ENCODE data around the gene OR10R2. TPM values are rescaled to one million over a fixed set of nuclear protein-coding genes. Genes with fewer than 3 reads are reported as not detected.
A peak's percentile ranks its signal among the peaks of the same experiment; 100 is the strongest.

Gene OR10R2
- total RNA-seq, 1 donor, result not detected

GRCh38 chr1:158520955-158521665, 49.1 kb downstream of the OR10R2 start:
- DNase-seq (ENCODE audit: low read depth), result no peak
- no peak overlapping the region for H3K4me3 ChIP-seq (ENCODE audit: low read depth, low read length)
- TF ChIP-seq CTCF (IDR thresholded peaks at IDR 0.05; ENCODE audit: insufficient read depth, low read depth, low read length), result no peak

GRCh38 chr1:158521666-158522058, 49.6 kb downstream of the OR10R2 start:
- H3K4me3 ChIP-seq (ENCODE audit: low read depth, low read length), result no peak overlapping the region
- DNase-seq (ENCODE audit: low read depth), result no peak
- TF ChIP-seq CTCF (IDR thresholded peaks at IDR 0.05; ENCODE audit: insufficient read depth, low read depth, low read length), result no peak

- no peak overlapping the region for H3K4me3 ChIP-seq (ENCODE audit: low read depth, low read length)
- peak; percentile 63 for DNase-seq (ENCODE audit: low read depth)
- TF ChIP-seq CTCF (IDR thresholded peaks at IDR 0.05; ENCODE audit: insufficient read depth, low read depth, low read length), result peak; percentile 68
These were observed 55.3 kb downstream of the OR10R2 start for GRCh38 chr1:158527190-158527815.

Other genes starting within 250 kb of the OR10R2 start
- gene CD1A, start 217.8 kb upstream of the OR10R2 start, total RNA-seq, result not detected in 2 replicates
- not detected in 2 replicates for gene CD1C, start 182.3 kb upstream of the OR10R2 start, total RNA-seq
- not detected in 2 replicates for gene CD1B, start 140.7 kb upstream of the OR10R2 start, total RNA-seq
- gene CD1E, start 118.3 kb upstream of the OR10R2 start, total RNA-seq, result not detected in 2 replicates
- gene OR10T2, start 72.8 kb upstream of the OR10R2 start, total RNA-seq, result not detected in 2 replicates
- gene OR10K2, start 46.0 kb upstream of the OR10R2 start, total RNA-seq, result not detected in 2 replicates
- gene OR10K1, start 10.4 kb upstream of the OR10R2 start, total RNA-seq, result not detected in 2 replicates
- gene OR6Y1, start 82.2 kb downstream of the OR10R2 start, total RNA-seq, result not detected in 2 replicates
- not detected in 2 replicates for gene OR6P1, start 98.4 kb downstream of the OR10R2 start, total RNA-seq
- gene OR10X1, start 107.7 kb downstream of the OR10R2 start, total RNA-seq, result not detected in 2 replicates
- gene OR10Z1, start 133.0 kb downstream of the OR10R2 start, total RNA-seq, result not detected in 2 replicates
- gene SPTA1, start 214.5 kb downstream of the OR10R2 start, total RNA-seq, result not detected in 2 replicates
- not detected in 2 replicates for gene OR6K2, start 228.4 kb downstream of the OR10R2 start, total RNA-seq
- not detected in 2 replicates for gene OR6K3, start 248.5 kb downstream of the OR10R2 start, total RNA-seq